IMR-90 (cell line): Measurements from ENCODE around the gene RARRES2. TPM values are rescaled to one million over a fixed set of nuclear protein-coding genes. Genes with fewer than 3 reads are reported as not detected.
A peak's percentile ranks its signal among the peaks of the same experiment; 100 is the strongest.
"Not testable (repeated sequence)": the region's sequence is repeated elsewhere in the genome, so short reads cannot be mapped to it uniquely, and the experiment has no call there.

Experiments
- ATAC-seq: fragments of 200-7000 bp; cut with Tn5 transposase; 2 replicates; pipeline ENCODE4 v1.9.1; 2020; ENCODE audit warnings: low read depth, mild to moderate bottlenecking, moderate library complexity
- BruUV-seq: library from RNA; stranded (reverse); fragments of 400-500 nt; replicated peaks from 2 replicates; lab custom pipeline; 2021; lab: Mats Ljungman, UMichigan
- CTCF ChIA-PET: fragments of 300-600 bp; formaldehyde crosslinking; extraction: SDS; loops from one replicate; lab custom pipeline; 2021; ENCODE audit warnings: antibody characterized with exemption; lab: Yijun Ruan, JAX
- POLR2A ChIA-PET: fragments of 300-600 bp; sonication (Branson Sonifier 250); formaldehyde crosslinking; loops from one replicate; lab custom pipeline; 2022; ENCODE audit warnings: antibody characterized with exemption; ENCODE audit not compliant: unreplicated experiment; lab: Charles Lee
- DNase-seq: peaks from one replicate; pipeline ENCODE4 v3.0.0; 2013
- H2AFZ ChIP-seq: replicated peaks from 2 replicates; pipeline ENCODE3; 2013; ENCODE audit warnings: low read length, mild to moderate bottlenecking; ENCODE audit not compliant: poor library complexity
- H2AK5ac ChIP-seq: 2 replicates; pipeline ENCODE4 v1.6.1; 2013; ENCODE audit warnings: low read depth, low read length, inconsistent platforms
- H2AK9ac ChIP-seq: replicated peaks from 2 replicates; pipeline ENCODE3; 2013; ENCODE audit warnings: mild to moderate bottlenecking, low read depth, low read length, moderate library complexity; ENCODE audit not compliant: poor library complexity
- H2BK120ac ChIP-seq: 2 replicates; pipeline ENCODE4 v1.6.1; 2013; ENCODE audit warnings: low read depth, low read length, inconsistent platforms
- H2BK15ac ChIP-seq: 3 replicates; pipeline ENCODE4 v1.6.1; 2013; ENCODE audit warnings: low read depth, low read length, inconsistent platforms
- H2BK20ac ChIP-seq: 2 replicates; pipeline ENCODE4 v1.6.1; 2013; ENCODE audit warnings: low read depth, mild to moderate bottlenecking, inconsistent platforms, low read length, moderate library complexity
- H2BK5ac ChIP-seq: 2 replicates; pipeline ENCODE4 v1.6.1; 2013; ENCODE audit warnings: mild to moderate bottlenecking, low read depth, low read length, inconsistent platforms; ENCODE audit not compliant: poor library complexity, severe bottlenecking
- H3K14ac ChIP-seq: replicated peaks from 2 replicates; pipeline ENCODE4 v1.6.1; 2013; ENCODE audit warnings: low read depth, low read length, inconsistent platforms
- H3K18ac ChIP-seq: 2 replicates; pipeline ENCODE4 v1.6.1; 2013; ENCODE audit warnings: low read depth, low read length, control low read depth
- H3K23ac ChIP-seq: 2 replicates; pipeline ENCODE4 v1.6.1; 2013; ENCODE audit warnings: low read depth, low read length, inconsistent platforms
- H3K27ac ChIP-seq: 2 replicates; pipeline ENCODE4 v1.5.1; 2013; ENCODE audit warnings: mild to moderate bottlenecking, control low read depth, low read length; ENCODE audit not compliant: insufficient read depth
- H3K27me3 ChIP-seq: 2 replicates; pipeline ENCODE4 v1.6.1; 2013; ENCODE audit warnings: low read length; ENCODE audit not compliant: control insufficient read depth, insufficient read depth
- H3K36me3 ChIP-seq: 2 replicates; pipeline ENCODE4 v1.6.1; 2013; ENCODE audit warnings: low read length, mixed read lengths; ENCODE audit not compliant: control insufficient read depth, insufficient read depth
- H3K4ac ChIP-seq: 2 replicates; pipeline ENCODE4 v1.6.1; 2013; ENCODE audit warnings: low read depth, low read length, inconsistent platforms
- H3K4me1 ChIP-seq: 2 replicates; pipeline ENCODE4 v1.6.1; 2013; ENCODE audit warnings: low read length, mixed read lengths; ENCODE audit not compliant: control insufficient read depth, insufficient read depth
- H3K4me2 ChIP-seq: 2 replicates; pipeline ENCODE4 v1.6.1; 2013; ENCODE audit warnings: low read depth, mild to moderate bottlenecking, control low read depth, low read length, moderate library complexity
- H3K4me3 ChIP-seq: 2 replicates; pipeline ENCODE4 v1.5.1; 2013; ENCODE audit warnings: low read depth, mild to moderate bottlenecking, control low read depth, low read length, moderate library complexity; ENCODE audit not compliant: insufficient read depth
- H3K56ac ChIP-seq: 2 replicates; pipeline ENCODE4 v1.6.1; 2013; ENCODE audit warnings: low read length, inconsistent platforms; ENCODE audit not compliant: insufficient read depth; ENCODE audit errors: extremely low read depth
- H3K79me1 ChIP-seq, 2 experiments: 2 replicates each; pipeline ENCODE4 v1.6.1; 2013; ENCODE audit warnings: low read length in 2 of 2, inconsistent platforms in 1 of 2, low read depth in 1 of 2
- H3K9ac ChIP-seq: 2 replicates; pipeline ENCODE4 v1.6.1; 2013; ENCODE audit warnings: low read depth, low read length, control low read depth
- H3K9me1 ChIP-seq: 2 replicates; pipeline ENCODE4 v1.6.1; 2013; ENCODE audit warnings: low read length, inconsistent platforms; ENCODE audit not compliant: insufficient read depth
- H3K9me3 ChIP-seq: 2 replicates; pipeline ENCODE4 v1.6.1; 2013; ENCODE audit warnings: low read length; ENCODE audit not compliant: control insufficient read depth, insufficient read depth
- H4K20me1 ChIP-seq: 2 replicates; pipeline ENCODE4 v1.6.1; 2013; ENCODE audit warnings: low read length, inconsistent platforms; ENCODE audit not compliant: insufficient read depth
- H4K5ac ChIP-seq: 2 replicates; pipeline ENCODE4 v1.6.1; 2013; ENCODE audit warnings: mild to moderate bottlenecking, low read depth, low read length, control low read depth
- H4K8ac ChIP-seq, 2 experiments: 2 replicates each; pipeline ENCODE4 v1.6.1; 2013; ENCODE audit warnings: low read depth in 2 of 2, low read length in 2 of 2, control low read depth in 1 of 2, inconsistent platforms in 1 of 2
- H4K91ac ChIP-seq: 2 replicates; pipeline ENCODE4 v1.6.1; 2013; ENCODE audit warnings: low read depth, low read length, inconsistent platforms; ENCODE audit not compliant: insufficient read depth
- WGBS, 2 experiments: methylation state at CpG; one replicate each; pipeline versions ENCODE4 v1.1.5 to v1.1.7; 2013; ENCODE audit warnings: missing lambda C conversion rate in 2 of 2; ENCODE audit not compliant: insufficient read length in 1 of 2; ENCODE audit errors: extremely low coverage in 2 of 2; 5-methylcytosine and 5-hydroxymethylcytosine counted together
- dilution Hi-C: fragments of 300-500 bp; cut with HindIII; formaldehyde crosslinking; loops from one replicate; pipeline ENCODE4 v1.14.3; 2018; ENCODE audit warnings: low sequenced_read_pairs; ENCODE audit not compliant: unreplicated experiment
- in situ Hi-C: fragments of 300-500 bp; cut with MboI; formaldehyde crosslinking; loops from 3 replicates; pipeline ENCODE4 v1.14.3; 2019; ENCODE audit warnings: low sequenced_read_pairs, inconsistent platforms, mixed read lengths
- intact Hi-C: fragments of 100-400 bp; cut with micrococcal nuclease; formaldehyde crosslinking; loops from 2 replicates; pipeline ENCODE4 v1.10.0; 2022
- polyA plus RNA-seq, 3 experiments: library from polyadenylated mRNA; depleted of rRNA; stranded (reverse); fragments of >200 nt; gene quantifications; 2 replicates each; pipeline ENCODE4 v1.2.3, GENCODE V29; 2012; ENCODE audit warnings: low replicate concordance in 1 of 3
- total RNA-seq: library from RNA; depleted of rRNA; stranded (reverse); fragments of >200 nt; gene quantifications from 2 replicates; pipeline ENCODE4 v1.2.3, GENCODE V29; 2012

The RARRES2 gene
- total and polyA plus RNA-seq, 2 of the 4 experiments (the other 2 are of a cell fraction), result 1.6 TPM; not detected in 1

DNA sequence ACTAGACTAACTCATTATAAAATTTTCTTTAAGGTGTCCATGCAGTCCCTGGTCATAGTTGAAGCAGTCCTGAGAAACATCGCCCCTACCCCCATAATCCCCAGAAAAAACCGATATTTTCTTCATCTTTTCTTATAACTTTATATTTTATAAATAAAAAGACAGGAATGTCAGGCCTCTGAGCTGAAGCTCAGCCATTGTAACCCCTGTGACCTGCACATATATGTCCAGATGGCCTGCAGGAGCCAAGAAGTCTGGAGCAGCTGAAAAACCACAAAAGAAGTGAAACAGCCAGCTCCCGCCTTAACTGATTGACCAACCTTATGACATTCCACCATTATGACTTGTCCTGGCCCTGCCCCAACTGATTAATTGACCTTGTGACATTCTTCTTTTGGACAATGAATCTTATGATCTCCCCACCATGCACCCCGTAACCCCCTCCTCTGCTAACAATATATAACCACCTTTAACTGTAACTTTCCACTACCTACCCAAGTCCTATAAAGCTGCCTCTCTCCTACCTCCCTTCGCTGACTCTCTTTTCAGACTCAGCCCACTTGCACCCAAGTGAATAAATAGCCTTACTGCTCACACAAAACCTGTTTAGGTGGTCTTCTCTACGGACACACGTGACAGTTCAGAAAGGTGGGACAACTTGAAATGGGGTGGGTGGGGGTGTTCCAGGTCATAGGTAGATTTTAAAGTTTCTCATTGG is 28.6 kb downstream of the RARRES2 start:
- BruUV-seq, H4K20me1 ChIP-seq, ATAC-seq, H3K4me2 ChIP-seq, H3K9me3 ChIP-seq, H3K14ac ChIP-seq, H3K36me3 ChIP-seq, H2AFZ ChIP-seq, H3K27ac ChIP-seq, H3K9me1 ChIP-seq, H3K56ac ChIP-seq, H3K27me3 ChIP-seq, H4K91ac ChIP-seq, dilution Hi-C loops, intact Hi-C loops, H3K4me1 ChIP-seq, H3K4me3 ChIP-seq, H2BK15ac ChIP-seq, H3K9ac ChIP-seq, H2BK5ac ChIP-seq, H2AK5ac ChIP-seq, H3K23ac ChIP-seq, H3K79me1 ChIP-seq, POLR2A ChIA-PET, H2AK9ac ChIP-seq: not testable (repeated sequence)
- 22% methylated on average over 2 of the region's 7 CpGs; no CpG with 5 or more reads in 1 of the 2 experiments for WGBS, 2 experiments
- Histone ChIP-seq H2BK20ac (peak overlapping the region; percentile 61; the same call in 1 of the 2 replicates), H2BK120ac (peak overlapping the region; percentile 64), H4K5ac (peak overlapping the region; percentile 24; the same call in 1 of the 2 replicates), H4K8ac (peak overlapping the region in 1 of 2 experiments; percentile 65; a peak in 1 of 4 replicates), H3K18ac (peak overlapping the region; percentile 69; the same call in 1 of the 2 replicates), H3K4ac (peak overlapping the region; percentile 27; the same call in 1 of the 2 replicates)
- peak; percentile 8 for DNase-seq
- in situ Hi-C loops, result loop anchor here (25.0 kb wide), 1 partner anchor 424 kb away; the partner anchor contains the start of gene GIMAP5
- CTCF ChIA-PET, result interaction anchor here (0.6 to 1.1 kb wide), 2 partner anchors 567 to 672 kb away, joined by 3 read pairs; no protein-coding TSS in a partner anchor
